NCI-H82 treated with DMSO at 0.1 percent for 48 hours (cell line): Measurements from ENCODE around the gene P2RX2.

ENCODE experiments used
- DNase-seq: peaks from one replicate; lab custom pipeline; 2025; ENCODE audit not compliant: unreplicated experiment; lab: John Stamatoyannopoulos, UW

Gene P2RX2

DNA sequence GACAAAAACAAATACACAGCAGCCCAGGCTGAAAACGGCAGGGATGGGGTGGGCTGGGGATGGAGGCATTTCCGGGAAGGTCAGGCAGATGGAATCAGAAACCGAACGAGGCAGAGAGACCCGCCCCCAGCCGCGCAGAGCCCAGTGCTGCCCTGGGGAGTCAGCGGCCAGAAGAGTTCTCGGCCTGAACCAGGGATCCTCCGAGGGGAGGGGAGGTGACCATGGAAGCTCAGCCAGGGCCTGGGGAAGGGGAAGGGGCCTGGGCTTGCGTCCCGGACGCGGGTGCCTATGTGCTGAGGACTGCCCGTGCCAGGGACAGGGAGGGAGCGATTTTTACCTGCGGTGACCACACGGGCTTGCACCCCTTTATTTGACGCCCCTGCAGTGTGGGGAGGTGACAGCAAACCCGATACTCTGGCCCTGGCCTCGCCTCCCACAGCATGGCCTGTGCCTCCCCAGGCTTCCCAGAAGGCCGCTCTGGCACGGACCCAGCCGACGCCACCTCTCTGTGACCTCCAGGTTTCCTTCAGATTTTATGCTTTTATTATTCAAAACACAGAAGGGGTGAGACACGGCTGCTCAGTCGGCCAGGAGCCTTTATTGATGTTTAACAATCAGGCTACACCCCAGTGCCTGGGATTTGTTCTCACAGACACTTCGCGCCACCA, 15.9 kb upstream of the P2RX2 start:
- no peak for DNase-seq

DNA sequence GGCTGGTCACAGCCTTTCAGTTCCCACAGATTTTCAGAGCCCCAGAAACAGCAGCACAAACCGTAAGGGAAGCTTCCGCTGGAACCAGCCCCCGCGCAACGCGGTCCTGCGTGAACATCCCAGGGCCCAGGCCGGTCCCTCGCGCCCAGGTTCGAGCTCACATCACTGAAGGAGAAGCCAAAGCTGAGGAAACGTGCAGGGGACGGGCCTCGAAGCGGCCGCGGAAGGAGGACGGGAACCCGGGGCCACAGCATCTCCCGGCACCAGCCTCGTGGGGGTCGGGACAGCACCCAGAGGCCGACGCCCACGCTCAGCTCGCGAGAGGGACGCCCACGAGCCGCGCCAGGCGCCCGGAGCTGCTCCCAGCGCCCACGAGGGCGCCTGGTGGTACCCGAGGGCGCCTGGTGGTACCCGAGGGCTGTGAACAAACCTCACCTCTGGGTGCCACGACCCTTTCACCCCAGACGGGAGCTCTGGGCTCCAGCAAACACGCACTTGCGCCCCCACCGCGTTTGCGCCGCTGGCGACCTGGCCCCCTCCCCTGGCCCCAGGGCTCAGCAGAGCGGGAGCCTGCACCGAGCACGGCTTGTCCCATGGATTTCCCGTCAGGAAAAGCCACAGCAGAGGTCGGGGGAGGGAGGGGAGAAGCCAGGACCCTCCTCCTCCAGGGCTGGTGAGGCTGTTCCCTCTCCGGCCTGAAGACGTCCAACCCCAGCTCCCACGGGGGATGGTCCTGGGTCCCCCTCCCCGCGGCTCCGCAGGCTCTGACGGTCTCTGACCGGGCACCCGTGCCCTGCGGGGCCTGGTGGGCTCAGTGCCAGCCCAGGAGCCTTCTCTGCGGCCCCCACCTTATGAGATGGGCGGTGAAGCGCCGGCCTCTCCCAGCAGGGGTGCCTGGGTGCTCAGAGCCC, 15.1 kb upstream of the P2RX2 start:
- DNase-seq = no peak

- no peak for DNase-seq
Measured at GRCh38 chr12:132604151-132604618, 14.4 kb upstream of the P2RX2 start.

GRCh38 chr12:132604668-132605441, 13.7 kb upstream of the P2RX2 start:
- DNase-seq = no peak

GRCh38 chr12:132605892-132606291, 12.7 kb upstream of the P2RX2 start:
- DNase-seq = no peak

DNA sequence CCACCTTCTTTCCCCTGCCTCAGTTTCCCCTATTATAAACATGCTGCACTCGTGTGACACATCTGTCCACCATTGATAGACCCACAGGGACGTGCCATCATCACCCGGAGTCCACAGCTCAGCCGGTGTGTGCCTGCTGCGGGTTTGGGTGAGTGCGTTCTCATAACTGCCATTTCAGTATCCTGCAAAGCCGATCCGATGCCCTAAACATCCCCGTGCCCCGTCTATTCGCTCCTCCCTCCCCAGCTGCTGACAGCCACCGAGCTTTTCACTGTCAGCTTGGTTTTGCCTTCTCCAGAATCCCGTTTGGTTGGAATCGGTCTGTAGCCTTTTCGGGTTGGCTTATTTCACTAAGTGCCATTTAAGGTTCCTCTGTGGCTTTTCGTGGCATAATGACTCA, 12.1 kb upstream of the P2RX2 start:
- DNase-seq = no peak

- DNase-seq = no peak
Measured at GRCh38 chr12:132606927-132607326, 11.6 kb upstream of the P2RX2 start.

- DNase-seq = no peak
Measured at GRCh38 chr12:132608231-132609171, 10.1 kb upstream of the P2RX2 start.

- DNase-seq = no peak
Measured at GRCh38 chr12:132610051-132610759, 8.4 kb upstream of the P2RX2 start, which contains the start of gene LRCOL1. Gene LRCOL1 (minus strand): TSS chr12:132610582. CDS start chr12:132606251, 4,331 bp downstream.

- no peak for DNase-seq
Measured at GRCh38 chr12:132610866-132611602, 7.5 kb upstream of the P2RX2 start.

GRCh38 chr12:132611620-132612019, 7.0 kb upstream of the P2RX2 start:
- DNase-seq = no peak

- DNase-seq = no peak
Measured at GRCh38 chr12:132614029-132614428, 4.5 kb upstream of the P2RX2 start.

GRCh38 chr12:132614861-132615578, 3.6 kb upstream of the P2RX2 start:
- DNase-seq = peak; percentile 63

DNA sequence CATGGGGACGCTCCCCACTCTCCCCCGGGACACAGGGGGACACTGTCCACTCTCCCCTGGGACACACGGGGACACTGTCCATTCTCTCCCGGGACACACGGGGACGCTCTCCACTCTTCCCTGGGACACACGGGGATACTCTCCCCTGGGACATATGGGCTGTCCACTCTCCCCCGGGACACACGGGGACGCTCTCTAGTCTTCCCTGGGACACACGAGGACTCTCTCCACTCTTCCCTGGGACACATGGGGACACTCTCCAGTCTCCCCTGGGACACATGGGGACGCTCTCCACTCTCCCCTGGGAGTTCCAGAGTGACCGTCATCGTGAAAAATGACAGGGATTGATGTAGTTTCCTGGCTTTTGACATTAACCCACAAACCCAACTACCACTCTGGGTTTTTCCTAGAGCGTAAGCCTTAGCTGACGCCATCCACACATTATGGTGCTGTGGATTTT, 3.0 kb upstream of the P2RX2 start:
- DNase-seq = no peak

DNA sequence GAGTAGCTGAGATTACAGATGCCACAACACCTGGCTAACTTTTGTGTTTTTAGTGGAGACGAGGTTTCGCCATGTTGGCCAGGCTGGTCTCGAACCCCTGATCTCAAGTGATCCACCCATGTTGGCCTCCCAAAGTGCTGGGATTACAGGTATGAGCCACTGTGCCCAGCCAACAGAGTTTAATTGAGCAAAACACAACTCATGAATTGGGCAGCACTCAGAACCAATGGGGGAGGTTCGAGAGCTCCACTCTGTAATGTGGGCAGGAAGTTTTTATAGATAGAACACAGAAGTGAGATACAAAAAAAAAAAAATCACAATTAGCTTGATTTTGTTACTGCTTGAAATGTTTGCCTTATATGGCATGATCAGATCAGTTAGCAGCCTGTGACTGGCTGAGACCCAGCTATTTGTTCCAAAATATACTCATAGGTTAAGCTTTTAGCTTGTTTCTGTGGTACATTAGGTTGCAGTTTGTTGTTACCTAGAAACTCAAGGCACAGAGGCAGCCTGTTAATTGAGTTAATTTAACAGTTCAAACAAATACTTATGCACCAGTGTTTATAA, 1.4 kb upstream of the P2RX2 start:
- no peak for DNase-seq

DNA sequence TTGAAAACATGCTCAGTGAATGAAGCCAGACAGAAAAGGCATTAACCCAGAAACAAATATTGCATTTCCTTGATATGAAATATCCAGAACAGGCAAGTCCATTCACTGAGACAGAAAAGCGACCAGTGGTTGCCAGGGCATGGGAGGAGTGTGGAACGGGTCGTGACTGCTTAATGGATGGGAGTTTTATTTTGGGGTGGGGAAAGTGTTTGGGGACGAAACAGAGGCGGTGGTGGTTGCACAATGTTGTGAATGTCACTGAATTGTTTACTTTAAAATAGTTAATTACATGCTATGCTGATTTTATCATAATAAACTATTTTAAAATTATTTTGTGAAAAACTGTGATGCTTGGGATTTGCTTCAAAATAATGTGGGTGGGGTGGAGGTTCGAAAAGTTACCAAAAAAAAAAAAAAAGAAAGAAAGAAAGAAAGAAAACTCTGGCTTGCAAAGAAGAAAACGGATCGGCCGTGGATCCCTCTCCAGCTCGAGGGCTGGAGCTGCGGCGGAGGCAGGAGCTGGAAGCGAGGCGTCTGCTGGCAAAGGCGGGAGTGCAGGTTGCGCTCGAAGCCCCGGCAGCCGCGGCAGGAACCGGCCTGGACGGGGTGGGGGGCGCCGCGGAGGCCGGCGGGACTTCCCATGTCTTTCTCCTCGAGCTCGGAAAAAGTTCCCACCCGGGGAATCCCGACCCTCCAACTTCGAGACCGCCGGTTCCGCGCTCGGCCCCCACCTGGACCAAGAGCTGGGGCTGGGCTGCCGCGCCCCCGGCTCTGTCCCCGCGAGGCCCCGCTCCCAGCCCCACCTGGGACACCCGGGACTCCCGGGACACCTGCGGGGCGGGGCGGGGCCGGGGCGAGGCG, 524 bp upstream of the P2RX2 start:
- DNase-seq = no peak

- no peak for DNase-seq
Measured at GRCh38 chr12:132619071-132619385, 452 bp downstream of the P2RX2 start.
